ENCODE data around the gene NDUFA8.

GRCh38 chr9:122143296-122143695, 16.3 kb downstream of the NDUFA8 start:
- no peak for TF ChIP-seq POLR2A (IDR thresholded peaks at IDR 0.05)
- TF ChIP-seq, protein P1, sequence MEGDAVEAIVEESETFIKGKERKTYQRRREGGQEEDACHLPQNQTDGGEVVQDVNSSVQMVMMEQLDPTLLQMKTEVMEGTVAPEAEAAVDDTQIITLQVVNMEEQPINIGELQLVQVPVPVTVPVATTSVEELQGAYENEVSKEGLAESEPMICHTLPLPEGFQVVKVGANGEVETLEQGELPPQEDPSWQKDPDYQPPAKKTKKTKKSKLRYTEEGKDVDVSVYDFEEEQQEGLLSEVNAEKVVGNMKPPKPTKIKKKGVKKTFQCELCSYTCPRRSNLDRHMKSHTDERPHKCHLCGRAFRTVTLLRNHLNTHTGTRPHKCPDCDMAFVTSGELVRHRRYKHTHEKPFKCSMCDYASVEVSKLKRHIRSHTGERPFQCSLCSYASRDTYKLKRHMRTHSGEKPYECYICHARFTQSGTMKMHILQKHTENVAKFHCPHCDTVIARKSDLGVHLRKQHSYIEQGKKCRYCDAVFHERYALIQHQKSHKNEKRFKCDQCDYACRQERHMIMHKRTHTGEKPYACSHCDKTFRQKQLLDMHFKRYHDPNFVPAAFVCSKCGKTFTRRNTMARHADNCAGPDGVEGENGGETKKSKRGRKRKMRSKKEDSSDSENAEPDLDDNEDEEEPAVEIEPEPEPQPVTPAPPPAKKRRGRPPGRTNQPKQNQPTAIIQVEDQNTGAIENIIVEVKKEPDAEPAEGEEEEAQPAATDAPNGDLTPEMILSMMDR (IDR thresholded peaks at IDR 0.05), result no peak
- TF ChIP-seq POLR2AphosphoS5 (IDR thresholded peaks at IDR 0.05), result no peak
